Measurements from ENCODE around the gene AP5Z1. TPM values are rescaled to one million over a fixed set of nuclear protein-coding genes. Genes with fewer than 3 reads are reported as not detected.

Gene AP5Z1
- total and polyA plus RNA-seq, 2 donors (not counting 1 experiment from before 2014, with no cell fraction given) = 11.1 to 32.2 TPM

DNA sequence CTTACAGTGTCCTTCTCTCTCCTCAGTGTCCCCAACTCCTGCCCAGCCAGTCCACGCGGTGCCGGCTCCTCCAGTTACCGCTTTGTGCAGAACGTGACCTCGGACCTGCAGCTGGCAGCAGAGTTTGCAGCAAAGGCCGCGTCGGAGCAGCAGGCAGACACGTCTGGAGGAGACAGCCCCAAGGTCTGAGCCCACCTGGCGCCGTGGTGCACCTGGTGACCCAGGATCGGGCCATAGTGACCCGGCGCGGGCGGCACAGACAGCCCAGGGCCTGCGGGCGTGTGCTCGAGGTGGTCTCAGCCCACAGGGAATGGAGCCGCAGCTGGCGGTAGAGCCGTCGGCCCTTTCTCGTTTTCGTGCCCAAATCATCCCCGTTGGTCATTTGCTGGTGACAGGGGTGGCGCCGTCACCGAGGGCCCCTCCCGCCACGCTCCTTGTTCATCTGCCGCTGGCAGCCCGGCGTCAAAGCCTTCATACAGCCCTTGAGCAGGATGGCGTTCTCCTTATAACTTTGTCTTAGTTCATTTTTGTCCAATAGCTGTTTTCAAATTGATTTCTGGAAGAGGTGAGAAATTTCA is 20.9 kb upstream of the AP5Z1 start:
- H3K27me3 ChIP-seq (ENCODE audit: control insufficient read depth, insufficient read depth, low read length) = no peaks in the 10 kb centered on the region
- DNase-seq (ENCODE audit: low read depth in 2 of 2) = no peak
- peaks cover 22% of the 10 kb centered on the region for H3K79me2 ChIP-seq (ENCODE audit: control insufficient read depth, insufficient read depth, low read length)
- H3K9ac ChIP-seq (ENCODE audit: insufficient read depth, low read length) = no peak overlapping the region
- H3K4me3 ChIP-seq (replicated peaks in 1 of 4; ENCODE audit: control extremely low read depth in 1 of 4, insufficient read depth in 1 of 4, low read depth in 3 of 4, low read length in 4 of 4) = no peak overlapping the region
- no peaks in the 10 kb centered on the region for H4K20me1 ChIP-seq (ENCODE audit: control insufficient read depth, extremely low read depth, insufficient read depth, low read length)
- H3K4me1 ChIP-seq (ENCODE audit: control insufficient read depth, extremely low read depth, insufficient read depth, low read length) = no peaks in the 10 kb centered on the region
- no peak overlapping the region for H2AFZ ChIP-seq (ENCODE audit: low read length)
- H3K4me2 ChIP-seq (ENCODE audit: extremely low read depth, insufficient read depth, low read length) = no peak overlapping the region
- TF ChIP-seq CTCF (conservative IDR thresholded peaks at IDR 0.05 in 1 of 2, IDR thresholded peaks at IDR 0.05 in 1 of 2; ENCODE audit: low read depth in 1 of 2, low read length in 2 of 2) (no peak), EZH2 (IDR thresholded peaks at IDR 0.05; ENCODE audit: low read length, missing control alignments) (no peak)
- H3K27ac ChIP-seq (ENCODE audit: insufficient read depth, low read length) = no peak overlapping the region
- peaks cover 29% of the 10 kb centered on the region for H3K36me3 ChIP-seq (ENCODE audit: control insufficient read depth, insufficient read depth, low read length)
- no peaks in the 10 kb centered on the region for H3K9me3 ChIP-seq (ENCODE audit: control insufficient read depth, insufficient read depth, low read depth, low read length)

- H3K9ac ChIP-seq (ENCODE audit: insufficient read depth, low read length) = no peak overlapping the region
- H3K36me3 ChIP-seq (ENCODE audit: control insufficient read depth, insufficient read depth, low read length) = peaks cover 29% of the 10 kb centered on the region
- no peak overlapping the region for H3K27ac ChIP-seq (ENCODE audit: insufficient read depth, low read length)
- H3K27me3 ChIP-seq (ENCODE audit: control insufficient read depth, insufficient read depth, low read length) = no peaks in the 10 kb centered on the region
- H4K20me1 ChIP-seq (ENCODE audit: control insufficient read depth, extremely low read depth, insufficient read depth, low read length) = no peaks in the 10 kb centered on the region
- H3K9me3 ChIP-seq (ENCODE audit: control insufficient read depth, insufficient read depth, low read depth, low read length) = no peaks in the 10 kb centered on the region
- peaks cover 17% of the 10 kb centered on the region for H3K79me2 ChIP-seq (ENCODE audit: control insufficient read depth, insufficient read depth, low read length)
- no peak overlapping the region for H3K4me2 ChIP-seq (ENCODE audit: extremely low read depth, insufficient read depth, low read length)
- no peak for DNase-seq (ENCODE audit: low read depth in 2 of 2)
- H2AFZ ChIP-seq (ENCODE audit: low read length) = no peak overlapping the region
- TF ChIP-seq EZH2 (IDR thresholded peaks at IDR 0.05; ENCODE audit: low read length, missing control alignments) = no peak
- TF ChIP-seq CTCF (conservative IDR thresholded peaks at IDR 0.05 in 1 of 2, IDR thresholded peaks at IDR 0.05 in 1 of 2; ENCODE audit: low read depth in 1 of 2, low read length in 2 of 2) = no peak
- H3K4me3 ChIP-seq (replicated peaks in 1 of 4; ENCODE audit: control extremely low read depth in 1 of 4, insufficient read depth in 1 of 4, low read depth in 3 of 4, low read length in 4 of 4) = no peak overlapping the region
- no peaks in the 10 kb centered on the region for H3K4me1 ChIP-seq (ENCODE audit: control insufficient read depth, extremely low read depth, insufficient read depth, low read length)
Measured at GRCh38 chr7:4755045-4755444, 20.4 kb upstream of the AP5Z1 start.

GRCh38 chr7:4758111-4758510 is 17.3 kb upstream of the AP5Z1 start:
- Histone ChIP-seq H3K4me3 (replicated peaks in 1 of 4; ENCODE audit: control extremely low read depth in 1 of 4, insufficient read depth in 1 of 4, low read depth in 3 of 4, low read length in 4 of 4) (no peak overlapping the region), H3K36me3 (ENCODE audit: control insufficient read depth, insufficient read depth, low read length) (peaks cover 40% of the 10 kb centered on the region)

More at GRCh38 chr7:4758111-4758510, 17.3 kb upstream of the AP5Z1 start:
- Histone ChIP-seq H3K79me2 (ENCODE audit: control insufficient read depth, insufficient read depth, low read length) (peaks cover 7% of the 10 kb centered on the region), H3K4me1 (ENCODE audit: control insufficient read depth, extremely low read depth, insufficient read depth, low read length) (no peaks in the 10 kb centered on the region), H3K27ac (ENCODE audit: insufficient read depth, low read length) (no peak overlapping the region), H3K27me3 (ENCODE audit: control insufficient read depth, insufficient read depth, low read length) (no peaks in the 10 kb centered on the region), H4K20me1 (ENCODE audit: control insufficient read depth, extremely low read depth, insufficient read depth, low read length) (no peaks in the 10 kb centered on the region), H3K4me2 (ENCODE audit: extremely low read depth, insufficient read depth, low read length) (no peak overlapping the region), H2AFZ (ENCODE audit: low read length) (no peak overlapping the region), H3K9ac (ENCODE audit: insufficient read depth, low read length) (no peak overlapping the region), H3K9me3 (ENCODE audit: control insufficient read depth, insufficient read depth, low read depth, low read length) (no peaks in the 10 kb centered on the region)
- TF ChIP-seq CTCF (conservative IDR thresholded peaks at IDR 0.05 in 1 of 2, IDR thresholded peaks at IDR 0.05 in 1 of 2; ENCODE audit: low read depth in 1 of 2, low read length in 2 of 2) = no peak
- no peak for TF ChIP-seq EZH2 (IDR thresholded peaks at IDR 0.05; ENCODE audit: low read length, missing control alignments)
- no peak for DNase-seq (ENCODE audit: low read depth in 2 of 2)
